GM12864 (cell line): ENCODE data around the gene CPPED1.

Experiments used
- DNase-seq: peaks from one replicate; pipeline ENCODE4 v3.0.0-alpha.2; 2011; ENCODE audit warnings: low read depth
- H3K4me3 ChIP-seq: 2 replicates; pipeline ENCODE4 v1.5.1; 2011; ENCODE audit warnings: mild to moderate bottlenecking, low read depth, low read length, control low read depth
- CTCF ChIP-seq: IDR thresholded peaks from 2 replicates; pipeline ENCODE4 v1.5.1; 2011; ENCODE audit warnings: low read depth, mild to moderate bottlenecking, moderate library complexity, low read length, control low read depth, inconsistent platforms; ENCODE audit errors: missing control alignments

CPPED1 gene

DNA sequence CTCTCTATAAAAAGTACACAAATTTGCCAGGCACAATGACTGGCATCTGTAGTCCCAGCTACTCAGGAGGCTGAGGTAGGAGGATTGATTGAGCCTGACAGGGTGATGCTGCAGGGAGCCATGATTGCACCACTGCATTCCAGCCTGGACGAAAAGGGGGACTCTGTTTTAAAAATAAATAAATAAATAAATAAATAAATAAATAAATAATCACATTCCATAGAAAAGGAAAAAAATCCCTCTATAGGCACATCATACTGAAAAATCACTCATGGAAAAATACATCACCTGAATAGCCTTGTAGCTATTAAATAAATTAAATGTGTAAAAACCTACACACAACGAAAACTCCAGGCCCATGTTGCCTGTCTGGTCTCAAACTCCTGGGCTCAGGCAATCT, 56.4 kb downstream of the CPPED1 start:
- DNase-seq, result no peak
- no peak for TF ChIP-seq CTCF
- H3K4me3 ChIP-seq, result no peak overlapping the region

DNA sequence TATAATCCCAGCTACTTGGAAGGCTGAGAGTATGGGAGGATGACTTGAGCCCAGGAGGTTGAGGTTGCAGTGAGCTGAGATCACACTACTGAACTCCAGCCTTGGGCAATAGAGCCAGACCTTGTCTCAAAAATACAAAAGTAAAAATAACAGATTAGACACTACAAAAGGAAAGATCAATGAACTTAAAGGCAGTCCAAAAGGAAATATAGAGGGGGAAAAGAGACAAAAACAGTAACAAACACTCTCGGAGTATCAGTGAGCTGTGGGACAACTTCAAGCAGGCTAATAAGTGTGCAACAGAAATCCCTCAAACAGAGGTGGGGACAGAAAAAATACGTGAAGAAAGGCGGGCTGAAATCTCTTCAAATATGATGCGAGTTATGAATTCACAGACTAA, 58.8 kb downstream of the CPPED1 start:
- TF ChIP-seq CTCF, result no peak
- DNase-seq, result no peak
- H3K4me3 ChIP-seq, result no peak overlapping the region

DNA sequence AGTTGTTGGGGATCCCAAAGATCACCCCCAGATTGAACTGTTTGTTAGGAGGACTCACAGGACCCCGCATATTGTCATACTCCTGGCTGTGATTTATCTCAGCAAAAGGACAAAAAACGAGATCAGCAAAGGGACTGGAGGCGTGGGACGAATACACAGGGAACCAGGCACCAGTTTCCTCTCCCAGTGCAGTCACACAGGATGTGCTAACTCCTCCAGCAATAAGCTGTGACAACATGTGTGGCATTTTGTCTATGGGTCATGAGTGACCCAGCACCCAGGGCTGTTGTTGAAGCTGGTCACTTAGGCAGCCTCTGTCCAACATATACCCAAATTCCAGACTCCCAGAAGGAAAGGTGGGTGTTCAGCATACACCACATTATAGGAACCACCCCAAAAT, 60.9 kb downstream of the CPPED1 start:
- no peak overlapping the region for H3K4me3 ChIP-seq
- no peak for DNase-seq
- no peak for TF ChIP-seq CTCF

- H3K4me3 ChIP-seq, result no peak overlapping the region
- DNase-seq, result no peak
- no peak for TF ChIP-seq CTCF
Observed at GRCh38 chr16:12740986-12741610, 62.6 kb downstream of the CPPED1 start.

- no peak for TF ChIP-seq CTCF
Observed at GRCh38 chr16:12739738-12740137, 63.9 kb downstream of the CPPED1 start.

DNA sequence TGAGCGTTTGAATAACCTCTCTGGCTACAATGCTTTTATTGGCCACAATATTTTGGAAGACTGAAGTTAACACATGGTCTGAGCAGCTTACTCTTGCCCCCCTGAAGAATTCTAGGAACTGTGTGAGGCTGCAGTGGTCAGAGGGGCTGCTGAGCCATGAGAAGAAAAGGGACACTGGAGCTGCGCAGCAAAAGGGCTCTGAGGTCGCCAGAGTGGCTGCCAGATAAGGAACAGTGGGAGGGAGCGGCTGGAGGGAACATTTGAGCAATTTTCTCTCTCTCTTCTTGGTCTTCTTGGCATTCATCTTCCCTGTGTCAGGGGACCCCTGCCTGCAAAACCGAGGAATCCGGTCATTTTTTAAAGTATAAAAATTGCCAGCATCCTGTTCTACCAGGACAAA, 66.1 kb downstream of the CPPED1 start:
- TF ChIP-seq CTCF, result no peak
- DNase-seq, result no peak
- H3K4me3 ChIP-seq, result no peak overlapping the region

More at GRCh38 chr16:12739738-12740137, 63.9 kb downstream of the CPPED1 start:
- no peak for DNase-seq
- no peak overlapping the region for H3K4me3 ChIP-seq

DNA sequence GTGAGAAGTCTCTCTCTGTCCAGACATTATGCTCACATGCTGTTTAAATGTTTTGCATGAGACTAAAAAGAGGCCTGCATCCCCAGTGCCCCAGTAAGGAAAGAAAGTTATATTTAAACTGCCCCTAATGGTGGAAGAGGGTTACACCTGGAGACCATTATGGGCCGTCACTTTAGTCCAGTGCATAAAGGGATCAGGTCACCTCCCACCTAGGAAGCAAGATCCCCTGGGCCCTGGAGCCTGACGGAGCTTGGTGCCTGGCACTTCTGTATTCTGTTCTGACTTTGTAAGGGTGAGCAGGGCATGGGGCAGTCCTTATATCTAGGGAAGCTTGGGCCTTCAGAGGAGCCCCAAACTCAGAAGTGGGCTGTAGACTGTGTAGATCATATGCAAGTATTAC, 67.9 kb downstream of the CPPED1 start:
- no peak for DNase-seq
- H3K4me3 ChIP-seq, result no peak overlapping the region
- no peak for TF ChIP-seq CTCF
